Activated naive CD8-positive, alpha-beta T cell treated with anti-CD3 and anti-CD28 coated beads, Interleukin-2, amount 10 ng/mL, durations not matched to agents 7 days and 5 days (primary cell): ENCODE results near the gene DHX9. TPM values are rescaled to one million over a fixed set of nuclear protein-coding genes. Genes with fewer than 3 reads are reported as not detected.
A peak's percentile ranks its signal among the peaks of the same experiment; 100 is the strongest.

Source experiments
- ATAC-seq: fragments of 150-1000 bp; cut with Tn5 transposase; one replicate; pipeline ENCODE4 v1.10.0; 2021; ENCODE audit warnings: low read depth, moderate library complexity
- POLR2A ChIA-PET: fragments of 350-600 bp; sonication (Branson Sonifier 250); formaldehyde crosslinking; loops from one replicate; lab custom pipeline; 2021; ENCODE audit warnings: antibody characterized with exemption; lab: Charles Lee
- DNase-seq: peaks from one replicate; pipeline ENCODE4 v3.0.0; 2021
- H3K27ac Mint-ChIP-seq: one replicate; pipeline ENCODE4 v1.8.0; 2022; ENCODE audit warnings: mild to moderate bottlenecking, mixed read lengths
- H3K27me3 Mint-ChIP-seq: one replicate; pipeline ENCODE4 v1.8.0; 2022; ENCODE audit warnings: mild to moderate bottlenecking, moderate library complexity, mixed read lengths
- H3K36me3 Mint-ChIP-seq: one replicate; pipeline ENCODE4 v1.8.0; 2021; ENCODE audit warnings: mild to moderate bottlenecking, mixed read lengths
- H3K4me1 Mint-ChIP-seq: one replicate; pipeline ENCODE4 v1.8.0; 2021; ENCODE audit warnings: mixed read lengths
- H3K4me3 Mint-ChIP-seq: one replicate; pipeline ENCODE4 v1.8.0; 2022; ENCODE audit warnings: mild to moderate bottlenecking, moderate library complexity, mixed read lengths
- H3K9me3 Mint-ChIP-seq: one replicate; pipeline ENCODE4 v1.8.0; 2021; ENCODE audit warnings: mixed read lengths
- total RNA-seq, 2 experiments: library from RNA; stranded (reverse); gene quantifications; one replicate each; pipeline ENCODE4 v1.2.3, GENCODE V29; 2021

The DHX9 gene
- total RNA-seq, 2 experiments from 2014 or later, result 176 to 180 TPM

- no peak for DNase-seq
- Mint-ChIP-seq H3K27ac (no peak overlapping the region), H3K4me3 (no peak overlapping the region), H3K9me3 (no peaks in the 10 kb centered on the region), H3K36me3 (peaks cover 9% of the 10 kb centered on the region), H3K27me3 (no peaks in the 10 kb centered on the region), H3K4me1 (no peaks in the 10 kb centered on the region)
- POLR2A ChIA-PET, result no interaction called here
- no peak for ATAC-seq
Observed at GRCh38 chr1:182816863-182817262, 22.3 kb upstream of the DHX9 start.

GRCh38 chr1:182817802-182818201, 21.3 kb upstream of the DHX9 start:
- Mint-ChIP-seq H3K4me1 (no peaks in the 10 kb centered on the region), H3K9me3 (no peaks in the 10 kb centered on the region), H3K27ac (no peak overlapping the region), H3K4me3 (no peak overlapping the region), H3K27me3 (no peaks in the 10 kb centered on the region), H3K36me3 (peaks cover 12% of the 10 kb centered on the region)
- POLR2A ChIA-PET, result no interaction called here
- DNase-seq (no peak), ATAC-seq (no peak)

- no peaks in the 10 kb centered on the region for H3K4me1 Mint-ChIP-seq
- POLR2A ChIA-PET, result no interaction called here
- peaks cover 6% of the 10 kb centered on the region for H3K36me3 Mint-ChIP-seq
Observed at GRCh38 chr1:182823220-182823619, 15.9 kb upstream of the DHX9 start.

GRCh38 chr1:182826892-182827291, 12.3 kb upstream of the DHX9 start:
- Mint-ChIP-seq H3K36me3 (peaks cover 3% of the 10 kb centered on the region), H3K27me3 (no peaks in the 10 kb centered on the region), H3K27ac (no peak overlapping the region), H3K4me1 (peaks cover 8% of the 10 kb centered on the region), H3K4me3 (no peak overlapping the region), H3K9me3 (no peaks in the 10 kb centered on the region)
- ATAC-seq (no peak), DNase-seq (no peak)
- POLR2A ChIA-PET, result no interaction called here

More at GRCh38 chr1:182823220-182823619, 15.9 kb upstream of the DHX9 start:
- Mint-ChIP-seq H3K27me3 (no peaks in the 10 kb centered on the region), H3K4me3 (no peak overlapping the region), H3K9me3 (no peaks in the 10 kb centered on the region), H3K27ac (no peak overlapping the region)
- DNase-seq (no peak), ATAC-seq (no peak)

GRCh38 chr1:182829285-182829932, 9.7 kb upstream of the DHX9 start:
- DNase-seq (no peak), ATAC-seq (no peak)
- Mint-ChIP-seq H3K27ac (no peak overlapping the region), H3K36me3 (no peaks in the 10 kb centered on the region), H3K27me3 (peaks cover 2% of the 10 kb centered on the region), H3K9me3 (no peaks in the 10 kb centered on the region), H3K4me3 (no peak overlapping the region), H3K4me1 (peaks cover 8% of the 10 kb centered on the region)
- POLR2A ChIA-PET, result interaction anchor here (0.6 to 1.7 kb wide), 2 partner anchors 9 to 10 kb away, joined by 5 to 6 read pairs; no protein-coding TSS in a partner anchor

GRCh38 chr1:182833271-182833670, 5.9 kb upstream of the DHX9 start:
- POLR2A ChIA-PET, result no interaction called here
- H3K27me3 Mint-ChIP-seq, result peaks cover 3% of the 10 kb centered on the region

GRCh38 chr1:182834326-182834725, 4.8 kb upstream of the DHX9 start:
- Mint-ChIP-seq H3K36me3 (peaks cover 2% of the 10 kb centered on the region), H3K27me3 (peaks cover 3% of the 10 kb centered on the region), H3K27ac (no peak overlapping the region), H3K4me3 (no peak overlapping the region), H3K9me3 (no peaks in the 10 kb centered on the region), H3K4me1 (peaks cover 14% of the 10 kb centered on the region)
- no peak for ATAC-seq
- POLR2A ChIA-PET, result no interaction called here
- DNase-seq, result no peak

More at GRCh38 chr1:182833271-182833670, 5.9 kb upstream of the DHX9 start:
- H3K27ac Mint-ChIP-seq, result no peak overlapping the region
- H3K36me3 Mint-ChIP-seq, result no peaks in the 10 kb centered on the region
- ATAC-seq (no peak), DNase-seq (no peak)
- no peaks in the 10 kb centered on the region for H3K9me3 Mint-ChIP-seq
- H3K4me1 Mint-ChIP-seq, result peaks cover 8% of the 10 kb centered on the region
- H3K4me3 Mint-ChIP-seq, result no peak overlapping the region

GRCh38 chr1:182835806-182836205, 3.3 kb upstream of the DHX9 start:
- DNase-seq (no peak), ATAC-seq (no peak)
- Mint-ChIP-seq H3K36me3 (peaks cover 12% of the 10 kb centered on the region), H3K9me3 (no peaks in the 10 kb centered on the region), H3K4me1 (peaks cover 15% of the 10 kb centered on the region), H3K4me3 (no peak overlapping the region), H3K27ac (no peak overlapping the region), H3K27me3 (peaks cover 3% of the 10 kb centered on the region)
- POLR2A ChIA-PET, result interaction anchor here (1.0 kb wide), 1 partner anchor 39 kb away, joined by 3 read pairs; no protein-coding TSS in a partner anchor

- H3K27me3 Mint-ChIP-seq, result no peaks in the 10 kb centered on the region
- no peak for DNase-seq
- peaks cover 33% of the 10 kb centered on the region for H3K36me3 Mint-ChIP-seq
- ATAC-seq, result no peak
- H3K4me3 Mint-ChIP-seq, result peak overlapping the region; percentile 100
- POLR2A ChIA-PET, result no interaction called here
- H3K27ac Mint-ChIP-seq, result peak overlapping the region; percentile 98
- H3K4me1 Mint-ChIP-seq, result peaks cover 44% of the 10 kb centered on the region
- H3K9me3 Mint-ChIP-seq, result no peaks in the 10 kb centered on the region
Observed at GRCh38 chr1:182841368-182841988, 2.3 kb downstream of the DHX9 start.

GRCh38 chr1:182842265-182842664, 3.1 kb downstream of the DHX9 start:
- Mint-ChIP-seq H3K27me3 (no peaks in the 10 kb centered on the region), H3K9me3 (no peaks in the 10 kb centered on the region), H3K4me3 (peak overlapping the region; percentile 100), H3K36me3 (peaks cover 34% of the 10 kb centered on the region), H3K4me1 (peaks cover 50% of the 10 kb centered on the region), H3K27ac (peak overlapping the region; percentile 60)
- no peak for ATAC-seq
- no peak for DNase-seq
- POLR2A ChIA-PET, result no interaction called here

GRCh38 chr1:182845379-182845778, 6.2 kb downstream of the DHX9 start:
- POLR2A ChIA-PET, result no interaction called here

GRCh38 chr1:182845894-182846293, 6.7 kb downstream of the DHX9 start:
- POLR2A ChIA-PET, result no interaction called here
- ATAC-seq, result no peak
- Mint-ChIP-seq H3K4me1 (peaks cover 55% of the 10 kb centered on the region), H3K27ac (no peak overlapping the region), H3K36me3 (peaks cover 32% of the 10 kb centered on the region), H3K9me3 (no peaks in the 10 kb centered on the region), H3K27me3 (no peaks in the 10 kb centered on the region), H3K4me3 (no peak overlapping the region)
- no peak for DNase-seq

More at GRCh38 chr1:182845379-182845778, 6.2 kb downstream of the DHX9 start:
- H3K9me3 Mint-ChIP-seq, result no peaks in the 10 kb centered on the region
- no peaks in the 10 kb centered on the region for H3K27me3 Mint-ChIP-seq
- no peak overlapping the region for H3K27ac Mint-ChIP-seq
- H3K36me3 Mint-ChIP-seq, result peaks cover 35% of the 10 kb centered on the region
- DNase-seq, result no peak
- H3K4me3 Mint-ChIP-seq, result no peak overlapping the region
- peaks cover 57% of the 10 kb centered on the region for H3K4me1 Mint-ChIP-seq
- ATAC-seq, result peak; percentile 68

GRCh38 chr1:182847105-182847504, 8.0 kb downstream of the DHX9 start:
- H3K4me3 Mint-ChIP-seq, result no peak overlapping the region
- peaks cover 48% of the 10 kb centered on the region for H3K4me1 Mint-ChIP-seq
- no peak overlapping the region for H3K27ac Mint-ChIP-seq
- no peaks in the 10 kb centered on the region for H3K27me3 Mint-ChIP-seq
- H3K9me3 Mint-ChIP-seq, result no peaks in the 10 kb centered on the region
- no peak for DNase-seq
- ATAC-seq, result no peak
- POLR2A ChIA-PET, result interaction anchor here (1.2 kb wide), 1 partner anchor 26 kb away, joined by 5 read pairs; no protein-coding TSS in a partner anchor
- H3K36me3 Mint-ChIP-seq, result peaks cover 33% of the 10 kb centered on the region

- no peaks in the 10 kb centered on the region for H3K27me3 Mint-ChIP-seq
- H3K9me3 Mint-ChIP-seq, result no peaks in the 10 kb centered on the region
- no peak overlapping the region for H3K4me3 Mint-ChIP-seq
- H3K36me3 Mint-ChIP-seq, result peaks cover 29% of the 10 kb centered on the region
- no peak for ATAC-seq
- POLR2A ChIA-PET, result no interaction called here
- no peak overlapping the region for H3K27ac Mint-ChIP-seq
- DNase-seq, result no peak
- peaks cover 38% of the 10 kb centered on the region for H3K4me1 Mint-ChIP-seq
Observed at GRCh38 chr1:182848736-182849135, 9.6 kb downstream of the DHX9 start.
